Breast epithelium (tissue), 3 donors: ENCODE results near the gene SRC.

Experiments used
- POLR2A ChIP-seq: fragments of 450-650 bp; IDR thresholded peaks from one replicate; pipeline ENCODE4 v1.6.1; 2016; ENCODE audit warnings: antibody characterized with exemption, mild to moderate bottlenecking, moderate library complexity
- POLR2AphosphoS5 ChIP-seq, 3 donors: sonication (generic); formaldehyde crosslinking; IDR thresholded peaks; one replicate each; pipeline ENCODE4 v1.6.1; 2017; ENCODE audit warnings: antibody characterized with exemption in 3 of 3
- TF ChIP-seq, protein P1 (sequence below), 3 donors: fragments of 450-650 bp; IDR thresholded peaks; one replicate each; pipeline ENCODE4 v1.5.1; 2016 to 2017; ENCODE audit warnings: antibody characterized with exemption in 3 of 3, mild to moderate bottlenecking in 3 of 3, moderate library complexity in 3 of 3

DNA sequence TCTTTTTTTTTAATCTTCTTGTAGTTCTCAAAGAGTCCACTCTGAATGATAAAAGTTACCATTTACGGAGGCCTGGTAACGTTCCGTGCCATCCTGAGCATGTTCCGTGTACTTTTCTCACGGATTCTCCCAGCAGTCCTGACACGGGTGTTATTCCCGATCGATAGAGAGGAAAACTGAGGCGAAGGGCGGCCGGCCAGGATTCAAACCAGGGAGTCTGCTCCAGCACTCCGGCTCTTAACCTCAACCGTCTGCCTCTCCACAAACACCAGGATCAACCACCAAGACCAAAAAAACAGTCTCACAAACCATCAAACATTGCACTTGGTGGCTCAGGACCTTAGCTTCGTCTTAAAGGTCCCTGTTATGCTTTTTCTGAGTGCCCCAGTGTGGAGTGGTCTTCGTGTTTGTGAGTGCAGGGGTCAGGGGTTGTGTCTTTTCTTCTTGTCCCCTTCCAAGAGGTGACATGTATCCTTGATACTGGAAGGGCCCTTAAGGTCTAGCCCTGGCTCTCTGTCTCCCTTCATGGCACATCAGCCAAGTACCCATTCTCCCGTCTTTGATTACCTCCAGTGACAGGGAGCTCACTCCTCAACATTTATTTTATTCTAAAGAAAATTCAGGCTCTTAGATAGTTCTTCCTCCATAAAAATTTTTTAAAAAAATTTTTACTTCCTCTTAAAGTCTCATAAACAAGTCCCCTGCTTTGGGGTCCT, 35.1 kb downstream of the SRC start:
- TF ChIP-seq, protein P1, sequence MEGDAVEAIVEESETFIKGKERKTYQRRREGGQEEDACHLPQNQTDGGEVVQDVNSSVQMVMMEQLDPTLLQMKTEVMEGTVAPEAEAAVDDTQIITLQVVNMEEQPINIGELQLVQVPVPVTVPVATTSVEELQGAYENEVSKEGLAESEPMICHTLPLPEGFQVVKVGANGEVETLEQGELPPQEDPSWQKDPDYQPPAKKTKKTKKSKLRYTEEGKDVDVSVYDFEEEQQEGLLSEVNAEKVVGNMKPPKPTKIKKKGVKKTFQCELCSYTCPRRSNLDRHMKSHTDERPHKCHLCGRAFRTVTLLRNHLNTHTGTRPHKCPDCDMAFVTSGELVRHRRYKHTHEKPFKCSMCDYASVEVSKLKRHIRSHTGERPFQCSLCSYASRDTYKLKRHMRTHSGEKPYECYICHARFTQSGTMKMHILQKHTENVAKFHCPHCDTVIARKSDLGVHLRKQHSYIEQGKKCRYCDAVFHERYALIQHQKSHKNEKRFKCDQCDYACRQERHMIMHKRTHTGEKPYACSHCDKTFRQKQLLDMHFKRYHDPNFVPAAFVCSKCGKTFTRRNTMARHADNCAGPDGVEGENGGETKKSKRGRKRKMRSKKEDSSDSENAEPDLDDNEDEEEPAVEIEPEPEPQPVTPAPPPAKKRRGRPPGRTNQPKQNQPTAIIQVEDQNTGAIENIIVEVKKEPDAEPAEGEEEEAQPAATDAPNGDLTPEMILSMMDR (IDR thresholded peaks at IDR 0.05), result no peak
- TF ChIP-seq POLR2A (no peak), POLR2AphosphoS5 (IDR thresholded peaks at IDR 0.05) (no peak)
